ENCODE results near the gene ZNF761.
A peak's percentile ranks its signal among the peaks of the same experiment; 100 is the strongest.
"Not testable (repeated sequence)": the region's sequence is repeated elsewhere in the genome, so short reads cannot be mapped to it uniquely, and the experiment has no call there.

The ZNF761 gene

DNA sequence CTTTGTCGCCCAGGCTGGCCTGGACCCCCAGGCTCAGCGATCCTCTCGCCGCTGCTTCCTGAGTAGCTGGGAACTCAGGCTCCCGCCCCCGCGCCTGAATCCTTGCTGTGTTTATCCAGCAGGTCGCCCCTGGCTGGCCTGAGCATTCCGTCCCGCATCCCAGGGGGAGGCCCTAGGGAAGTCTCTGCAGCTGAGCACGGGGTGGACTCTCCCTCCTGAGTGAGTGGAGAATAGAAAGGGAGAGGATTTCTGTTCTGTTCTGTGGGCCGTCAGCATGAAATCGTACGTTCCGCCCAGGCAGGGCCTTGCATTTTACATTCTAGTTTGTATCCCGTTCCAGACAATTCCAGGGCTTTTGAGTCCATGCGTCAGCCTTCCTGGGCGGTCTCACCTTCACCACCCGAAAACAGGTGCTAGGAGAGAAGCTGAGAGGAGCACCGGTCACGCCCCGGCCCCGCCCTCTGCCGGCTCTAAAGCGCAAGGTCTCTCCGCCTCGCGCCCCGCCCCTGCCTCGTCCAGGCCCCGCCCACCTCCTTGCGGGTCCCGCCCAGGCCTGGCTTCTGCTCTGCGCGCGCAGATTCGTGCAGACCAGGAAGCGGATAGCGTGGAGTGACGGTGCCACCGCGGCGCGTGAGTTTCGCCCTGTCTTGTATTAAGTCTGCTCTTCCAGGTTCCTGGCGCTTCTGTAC lies at the start of gene ZNF761:
ZNF761 (plus strand) TSS at position 586 of the 689 bp plus-strand sequence. CDS start 15,285 bp downstream, outside the sequence.
- peak; percentile 97 for DNase-seq

GRCh38 chr19:53388168-53388567 lies 43.6 kb upstream of the ZNF761 start:
- no peak for DNase-seq

GRCh38 chr19:53388904-53389303 lies 42.9 kb upstream of the ZNF761 start:
- no peak for DNase-seq

- DNase-seq = no peak
Observed at GRCh38 chr19:53389571-53389970, 42.2 kb upstream of the ZNF761 start.

DNA sequence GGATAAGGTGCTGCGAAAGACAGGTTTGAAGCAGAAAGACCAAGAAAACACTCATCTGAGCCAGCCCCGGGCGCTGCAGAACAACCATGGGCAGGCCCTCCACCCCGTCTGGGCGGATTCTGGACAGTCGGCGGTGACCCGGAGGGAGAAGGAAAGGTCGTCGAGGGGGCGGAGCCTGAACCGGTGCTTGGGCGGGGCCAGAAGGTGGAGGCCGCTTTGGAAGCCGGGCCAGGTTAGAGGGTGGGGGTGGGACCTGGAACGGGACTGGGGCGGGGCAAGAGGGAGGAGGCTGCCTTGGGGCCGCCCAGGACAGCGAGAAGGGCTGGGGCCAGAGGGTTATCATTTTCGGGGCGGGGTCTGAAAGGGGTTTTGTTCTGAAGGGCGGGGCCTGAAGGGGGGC lies 41.8 kb upstream of the ZNF761 start:
- no peak for DNase-seq

GRCh38 chr19:53394522-53394973 lies 37.2 kb upstream of the ZNF761 start:
- DNase-seq = no peak

DNA sequence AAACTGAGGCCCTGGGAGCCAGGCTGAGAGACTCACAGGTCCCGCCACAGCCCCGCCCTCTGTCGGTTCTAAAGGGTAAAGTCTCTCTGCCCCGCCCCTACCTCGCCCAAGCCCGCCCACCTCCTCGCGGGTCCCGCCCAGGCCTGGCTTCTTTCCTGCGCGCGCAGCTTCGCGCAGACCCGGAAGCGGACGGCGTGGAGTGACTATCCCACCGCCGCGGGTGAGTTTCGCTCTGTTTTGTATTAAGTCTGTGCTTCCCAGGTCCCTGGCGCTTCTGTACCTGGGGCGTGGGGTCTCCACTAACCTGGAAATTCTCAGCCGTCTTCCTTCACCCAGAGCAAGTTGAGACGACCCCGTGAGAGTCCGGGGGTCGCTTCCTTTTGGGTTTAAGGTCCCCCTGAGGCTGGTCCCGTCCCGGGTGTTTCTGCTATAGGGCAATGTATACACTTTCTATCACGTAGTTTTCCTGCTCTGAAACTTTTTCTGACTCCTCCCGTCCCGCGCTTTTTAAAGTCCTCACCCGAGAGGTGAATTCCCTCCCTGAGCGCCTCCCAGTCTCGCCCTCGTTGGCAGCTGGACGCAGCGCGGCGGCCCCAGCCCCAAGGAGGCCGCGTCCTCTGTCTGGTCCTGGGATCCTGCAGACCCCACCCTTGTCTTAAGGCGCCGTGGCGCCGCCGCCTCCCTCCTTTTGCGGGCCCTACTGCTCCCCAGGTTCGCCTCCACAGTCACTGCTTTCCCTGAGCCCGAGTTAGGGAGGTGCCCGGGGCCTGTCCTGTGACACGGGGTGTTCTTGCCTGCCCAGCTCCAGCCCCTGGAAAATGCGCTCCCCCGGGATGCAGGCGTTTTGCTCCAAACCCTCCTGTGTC lies 36.6 kb upstream of the ZNF761 start, which contains the start of gene ZNF765:
ZNF765 (plus strand) TSS at position 176 of the 866 bp plus-strand sequence. CDS start 2,867 bp downstream, outside the sequence.
- DNase-seq = peak; percentile 96

DNA sequence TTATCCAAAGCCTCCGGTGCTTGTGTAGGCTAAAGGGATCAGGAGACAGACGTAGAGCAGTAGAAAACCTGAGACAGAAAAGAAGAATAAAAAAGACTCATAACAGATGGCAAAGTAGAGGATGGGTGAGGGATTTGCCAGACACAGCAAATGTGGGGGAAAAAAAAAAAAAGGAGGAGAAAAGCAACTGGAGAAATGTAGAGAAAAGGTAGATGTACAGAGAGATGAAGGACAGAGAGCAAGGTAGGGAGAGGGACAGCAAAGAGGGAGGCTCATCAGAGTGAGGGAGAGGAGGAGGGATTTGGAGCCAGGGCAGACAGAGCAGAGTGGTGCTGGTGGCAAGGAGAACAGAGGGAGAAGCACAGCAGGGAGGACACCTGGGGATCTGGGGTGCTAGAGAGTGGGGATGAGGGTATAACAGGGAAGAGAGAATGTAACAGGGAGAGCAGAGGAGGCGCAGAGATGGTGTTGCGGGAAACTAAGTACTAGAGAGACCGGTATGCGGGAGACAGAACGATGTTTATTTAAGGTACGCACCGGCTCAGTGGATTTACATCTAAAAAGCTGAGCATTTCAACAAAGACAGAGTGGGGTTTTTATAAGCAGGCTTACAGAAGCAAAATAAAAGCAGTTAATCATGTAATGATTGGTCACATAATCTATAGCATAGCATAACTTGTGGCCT lies 35.8 kb upstream of the ZNF761 start:
- DNase-seq = not testable (repeated sequence)

GRCh38 chr19:53396525-53396868 lies 35.3 kb upstream of the ZNF761 start:
- DNase-seq = no peak

- not testable (repeated sequence) for DNase-seq
Observed at GRCh38 chr19:53397918-53398317, 33.9 kb upstream of the ZNF761 start.

GRCh38 chr19:53409505-53410204 lies 22.1 kb upstream of the ZNF761 start:
- DNase-seq = no peak

- DNase-seq = not testable (repeated sequence)
Observed at GRCh38 chr19:53420520-53421315, 11.1 kb upstream of the ZNF761 start.

- no peak for DNase-seq
Observed at GRCh38 chr19:53422551-53422950, 9.2 kb upstream of the ZNF761 start.

- DNase-seq = not testable (repeated sequence)
Observed at GRCh38 chr19:53423074-53423473, 8.7 kb upstream of the ZNF761 start.

- not testable (repeated sequence) for DNase-seq
Observed at GRCh38 chr19:53423680-53424079, 8.1 kb upstream of the ZNF761 start.

DNA sequence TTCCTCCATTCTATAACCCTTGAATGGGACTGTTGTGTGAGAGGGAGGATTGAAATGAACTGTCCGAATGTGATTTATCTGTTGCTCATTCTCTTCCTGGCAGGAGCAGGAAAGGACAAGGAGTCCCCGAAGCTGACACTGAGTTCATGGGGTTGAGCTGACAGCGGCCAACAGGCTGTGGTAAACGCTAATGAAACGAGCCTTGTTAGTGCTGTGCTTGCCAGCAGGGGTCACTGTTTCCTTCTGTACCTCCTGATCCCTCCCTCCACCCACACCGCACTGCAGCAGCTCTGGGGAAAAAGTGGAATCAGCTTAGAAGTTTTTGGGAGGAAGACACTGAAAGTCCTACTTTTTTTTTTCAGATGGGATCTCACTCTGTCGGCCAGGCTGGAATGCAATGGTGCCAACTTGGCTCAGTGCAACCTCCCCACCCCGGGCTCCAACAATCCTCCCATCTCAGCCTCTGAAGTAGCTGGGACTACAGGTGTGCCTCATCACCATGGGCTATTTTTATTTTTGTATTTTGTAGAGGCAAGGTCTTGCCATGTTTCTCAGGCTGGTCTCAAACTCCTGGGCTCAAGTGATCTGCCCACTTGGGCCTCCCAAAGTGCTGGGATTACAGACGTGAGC lies 6.7 kb upstream of the ZNF761 start:
- DNase-seq = peak; percentile 74

DNA sequence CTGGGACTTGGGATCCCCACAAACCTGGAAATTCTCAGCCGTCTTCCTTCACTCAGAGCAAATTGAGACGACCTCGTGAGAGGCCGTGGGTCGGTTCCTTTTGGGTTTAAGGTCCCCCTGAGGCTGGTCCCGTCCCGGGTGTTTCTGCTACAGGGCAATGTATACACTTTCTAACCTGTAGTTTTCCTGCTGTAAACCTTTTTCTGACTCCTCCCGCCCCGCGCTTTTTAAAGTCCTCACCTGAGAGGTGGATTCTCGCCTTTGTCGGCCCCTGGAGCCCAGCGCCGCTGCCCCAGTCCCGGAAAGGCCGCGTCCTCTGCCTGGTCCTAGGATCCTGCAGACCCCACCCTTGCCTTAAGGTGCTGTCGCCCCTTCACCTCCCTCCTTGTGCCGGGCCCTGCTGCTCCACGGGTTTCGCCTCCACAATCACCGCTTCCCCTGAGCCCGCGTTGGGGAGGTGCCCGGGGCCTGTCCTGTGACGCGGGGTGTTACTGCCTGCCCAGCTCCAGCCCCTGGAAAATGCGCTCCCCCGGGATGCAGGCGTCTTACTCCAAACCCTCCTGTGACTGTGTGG lies 391 bp downstream of the ZNF761 start:
- DNase-seq = no peak

GRCh38 chr19:53443809-53444208 lies 12.0 kb downstream of the ZNF761 start:
- DNase-seq = not testable (repeated sequence)

DNA sequence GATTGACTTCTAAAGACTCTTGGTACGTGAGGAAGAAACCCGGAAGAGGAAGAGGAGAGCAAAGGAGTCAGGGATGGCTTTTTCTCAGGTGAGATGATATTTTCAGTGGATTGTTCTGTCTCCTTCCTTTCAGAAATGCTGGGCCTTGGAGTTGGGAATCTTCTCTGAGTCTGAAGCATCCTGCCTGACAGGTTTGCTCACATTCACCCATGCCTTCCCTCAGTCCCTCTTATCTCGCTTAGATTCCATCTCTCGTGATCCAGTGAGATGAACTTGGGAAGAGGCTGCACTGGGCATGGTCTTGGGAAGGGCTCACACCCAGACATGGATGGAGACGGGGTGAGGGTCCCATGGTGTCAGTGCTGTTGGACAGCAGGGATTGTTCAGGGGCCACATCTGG lies 15.4 kb downstream of the ZNF761 start:
- not testable (repeated sequence) for DNase-seq

DNA sequence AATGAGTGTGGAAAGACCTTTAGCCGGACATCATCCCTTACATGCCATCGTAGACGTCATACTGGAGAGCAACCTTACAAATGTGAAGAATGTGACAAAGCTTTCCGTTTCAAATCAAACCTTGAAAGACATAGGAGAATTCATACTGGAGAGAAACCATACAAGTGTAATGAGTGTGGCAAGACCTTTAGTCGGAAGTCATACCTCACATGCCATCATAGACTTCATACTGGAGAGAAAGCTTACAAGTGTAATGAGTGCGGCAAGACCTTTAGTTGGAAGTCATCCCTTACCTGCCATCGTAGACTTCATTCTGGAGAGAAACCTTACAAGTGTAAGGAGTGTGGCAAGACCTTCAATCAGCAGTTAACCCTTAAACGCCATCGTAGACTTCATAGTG lies 24.0 kb downstream of the ZNF761 start:
- DNase-seq = no peak
